Pericardium fibroblast (primary cell): ENCODE data around the gene EIF4A2. TPM values are rescaled to one million over a fixed set of nuclear protein-coding genes. Genes with fewer than 3 reads are reported as not detected.

Experiments used
- total RNA-seq: library from RNA; depleted of rRNA; stranded (reverse); fragments of >200 nt; gene quantifications from 2 replicates; pipeline ENCODE4 v1.2.3, GENCODE V29; 2015

EIF4A2 gene
- 267 and 306 TPM in 2 replicates for total RNA-seq

GRCh38 chr3:186783058-186783730 lies at the start of gene EIF4A2:
TSS of gene EIF4A2 (plus strand) at chr3:186783577. CDS start at chr3:186783611, 34 bp downstream.

GRCh38 chr3:186806089-186807055 lies 23.0 kb downstream of the EIF4A2 start, which contains the start of gene RFC4:
TSS of gene RFC4 (minus strand) at chr3:186806482. CDS start at chr3:186804713, 1,769 bp downstream.

Other genes with a start within 250 kb of the EIF4A2 start
- 0.70 and 1.1 TPM in 2 replicates for gene CRYGS, start 239.2 kb upstream of the EIF4A2 start, total RNA-seq
- gene TBCCD1, start 216.2 kb upstream of the EIF4A2 start, total RNA-seq, result 9.4 and 10.3 TPM in 2 replicates
- 38.6 and 54.4 TPM in 2 replicates for gene DNAJB11, start 212.9 kb upstream of the EIF4A2 start, total RNA-seq
- gene AHSG, start 170.5 kb upstream of the EIF4A2 start, total RNA-seq, result not detected in 2 replicates
- not detected in 2 replicates for gene FETUB, start 143.2 kb upstream of the EIF4A2 start, total RNA-seq
- not detected in 2 replicates for gene HRG, start 117.6 kb upstream of the EIF4A2 start, total RNA-seq
- not detected in 2 replicates for gene KNG1, start 66.2 kb upstream of the EIF4A2 start, total RNA-seq
- gene RFC4, start 22.9 kb downstream of the EIF4A2 start, total RNA-seq, result 11.7 and 12.3 TPM in 2 replicates
- under 0.01 TPM in 1 of 2 replicates, not detected in the other for gene ADIPOQ, start 59.1 kb downstream of the EIF4A2 start, total RNA-seq
- 9.6 and 18.9 TPM in 2 replicates for gene ST6GAL1, start 146.9 kb downstream of the EIF4A2 start, total RNA-seq